Activated naive CD4-positive, alpha-beta T cell treated with anti-CD3 and anti-CD28 coated beads, Interleukin-2, amount 10 ng/mL, durations not matched to agents 7 days and 5 days (primary cell): ENCODE measurements around the gene MYO1F.

Source experiments
- CTCF ChIA-PET: fragments of 350-600 bp; sonication (Branson Sonifier 250); formaldehyde crosslinking; loops from one replicate; lab custom pipeline; 2021; ENCODE audit warnings: antibody characterized with exemption; lab: Charles Lee
- DNase-seq: peaks from one replicate; pipeline ENCODE4 v3.0.0-alpha.2; 2020
- H3K27ac Mint-ChIP-seq: one replicate; pipeline ENCODE4 v1.8.0; 2021; ENCODE audit warnings: mild to moderate bottlenecking, moderate library complexity, mixed read lengths
- H3K27me3 Mint-ChIP-seq: one replicate; pipeline ENCODE4 v1.8.0; 2021; ENCODE audit warnings: mild to moderate bottlenecking, mixed read lengths
- H3K36me3 Mint-ChIP-seq: one replicate; pipeline ENCODE4 v1.8.0; 2021; ENCODE audit warnings: mixed read lengths
- H3K4me1 Mint-ChIP-seq: one replicate; pipeline ENCODE4 v1.8.0; 2021; ENCODE audit warnings: mixed read lengths
- H3K4me3 Mint-ChIP-seq: one replicate; pipeline ENCODE4 v1.8.0; 2021; ENCODE audit warnings: mild to moderate bottlenecking, moderate library complexity, mixed read lengths
- H3K9me3 Mint-ChIP-seq: one replicate; pipeline ENCODE4 v1.8.0; 2021; ENCODE audit warnings: mixed read lengths

Gene MYO1F

DNA sequence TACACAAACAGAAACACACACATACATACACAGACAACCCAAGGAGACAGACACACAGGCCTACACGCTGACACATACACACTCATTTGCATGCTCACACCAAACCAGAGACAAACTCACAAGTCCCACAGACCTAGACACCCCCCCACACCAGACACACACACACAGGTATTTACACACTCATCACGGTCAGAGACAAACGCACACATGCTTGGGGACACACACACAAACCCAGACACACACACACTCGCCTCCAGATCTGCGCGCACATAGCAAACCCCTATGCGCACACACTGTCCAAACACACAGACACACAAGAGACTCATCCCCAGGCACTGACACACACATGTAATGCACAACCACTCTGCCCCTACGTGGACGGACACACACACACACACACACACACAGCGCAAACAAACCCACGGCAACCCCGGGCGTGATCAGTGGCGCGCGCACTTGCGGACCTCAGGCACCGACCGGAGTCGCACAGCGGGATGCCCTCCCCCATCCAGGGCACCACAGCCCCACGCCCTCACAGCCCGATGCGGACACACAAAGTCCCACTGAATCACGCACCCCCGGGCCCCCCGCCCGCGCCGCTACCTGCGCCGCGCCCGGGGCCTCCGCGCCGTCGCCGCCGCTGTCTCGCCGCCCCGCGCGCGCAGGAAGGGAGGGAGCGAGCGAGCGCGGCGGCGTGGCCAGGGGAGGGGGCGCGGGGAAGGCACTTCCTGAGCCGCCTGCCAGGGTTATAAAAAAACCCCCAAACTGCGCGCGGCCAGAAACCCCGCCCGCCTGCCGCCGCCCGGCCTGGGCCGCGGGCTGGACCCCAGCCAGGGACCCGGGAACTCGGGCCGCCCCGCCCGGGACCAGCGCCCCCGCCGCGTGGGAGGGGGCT is 33.0 kb upstream of the MYO1F start, which contains the start of gene ADAMTS10:
Gene ADAMTS10 (minus strand): TSS at position 675 of the 895 bp plus-strand sequence. CDS start 5,005 bp downstream, outside the sequence.
- CTCF ChIA-PET = no interaction called here
- H3K4me1 Mint-ChIP-seq = peaks cover 25% of the 10 kb centered on the region
- peak within 1 kb of the TSS; percentile 78 for H3K4me3 Mint-ChIP-seq
- H3K27me3 Mint-ChIP-seq = peaks cover 43% of the 10 kb centered on the region
- DNase-seq = peak; percentile 61
- peak within 1 kb of the TSS; percentile 66 for H3K27ac Mint-ChIP-seq
- peaks cover 9% of the 10 kb centered on the region for H3K36me3 Mint-ChIP-seq
- H3K9me3 Mint-ChIP-seq = no peaks in the 10 kb centered on the region

GRCh38 chr19:8609279-8610040 is 32.2 kb upstream of the MYO1F start:
- CTCF ChIA-PET = no interaction called here
- peak overlapping the region; percentile 78 for H3K4me3 Mint-ChIP-seq
- peaks cover 13% of the 10 kb centered on the region for H3K36me3 Mint-ChIP-seq
- H3K27me3 Mint-ChIP-seq = peaks cover 43% of the 10 kb centered on the region
- H3K4me1 Mint-ChIP-seq = peaks cover 23% of the 10 kb centered on the region
- peak; percentile 46 for DNase-seq
- H3K27ac Mint-ChIP-seq = no peak overlapping the region
- H3K9me3 Mint-ChIP-seq = peaks cover 4% of the 10 kb centered on the region

- H3K27ac Mint-ChIP-seq = no peak overlapping the region
- H3K9me3 Mint-ChIP-seq = peaks cover 4% of the 10 kb centered on the region
- peaks cover 39% of the 10 kb centered on the region for H3K27me3 Mint-ChIP-seq
- peaks cover 23% of the 10 kb centered on the region for H3K4me1 Mint-ChIP-seq
- no peak for DNase-seq
- CTCF ChIA-PET = no interaction called here
- H3K4me3 Mint-ChIP-seq = peak overlapping the region; percentile 67
- peaks cover 13% of the 10 kb centered on the region for H3K36me3 Mint-ChIP-seq
These were observed 31.7 kb upstream of the MYO1F start for GRCh38 chr19:8608941-8609278.

GRCh38 chr19:8607386-8607785 is 30.1 kb upstream of the MYO1F start:
- DNase-seq = no peak
- Mint-ChIP-seq H3K27me3 (peaks cover 25% of the 10 kb centered on the region), H3K4me1 (peaks cover 23% of the 10 kb centered on the region), H3K9me3 (peaks cover 9% of the 10 kb centered on the region), H3K27ac (no peak overlapping the region), H3K36me3 (peaks cover 19% of the 10 kb centered on the region), H3K4me3 (no peak overlapping the region)
- CTCF ChIA-PET = no interaction called here

- DNase-seq = no peak
- H3K36me3 Mint-ChIP-seq = peaks cover 19% of the 10 kb centered on the region
- no peak overlapping the region for H3K4me3 Mint-ChIP-seq
- H3K4me1 Mint-ChIP-seq = peaks cover 16% of the 10 kb centered on the region
- peaks cover 20% of the 10 kb centered on the region for H3K27me3 Mint-ChIP-seq
- H3K27ac Mint-ChIP-seq = no peak overlapping the region
- CTCF ChIA-PET = no interaction called here
- H3K9me3 Mint-ChIP-seq = peaks cover 9% of the 10 kb centered on the region
These were observed 28.3 kb upstream of the MYO1F start for GRCh38 chr19:8605514-8605913.

DNA sequence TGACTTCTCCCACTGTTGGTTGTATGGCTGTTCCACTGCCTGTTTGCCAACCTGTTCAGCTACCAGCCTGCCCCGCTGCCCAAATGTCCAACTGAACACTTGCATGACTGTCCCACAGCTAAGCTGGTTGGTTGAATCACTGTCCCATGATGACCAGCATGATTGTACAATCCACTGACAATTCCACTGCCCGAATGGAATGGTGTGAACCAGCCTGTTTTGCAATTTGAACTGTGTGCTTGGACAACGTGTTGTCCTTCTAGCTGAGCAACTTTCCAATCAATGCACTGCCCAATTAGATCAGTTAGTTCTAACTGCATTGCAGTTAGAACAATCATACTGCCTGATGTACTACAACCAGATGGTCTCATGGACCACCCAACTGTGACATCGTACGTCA is 24.6 kb upstream of the MYO1F start:
- H3K36me3 Mint-ChIP-seq = peaks cover 17% of the 10 kb centered on the region
- no peak overlapping the region for H3K4me3 Mint-ChIP-seq

DNA sequence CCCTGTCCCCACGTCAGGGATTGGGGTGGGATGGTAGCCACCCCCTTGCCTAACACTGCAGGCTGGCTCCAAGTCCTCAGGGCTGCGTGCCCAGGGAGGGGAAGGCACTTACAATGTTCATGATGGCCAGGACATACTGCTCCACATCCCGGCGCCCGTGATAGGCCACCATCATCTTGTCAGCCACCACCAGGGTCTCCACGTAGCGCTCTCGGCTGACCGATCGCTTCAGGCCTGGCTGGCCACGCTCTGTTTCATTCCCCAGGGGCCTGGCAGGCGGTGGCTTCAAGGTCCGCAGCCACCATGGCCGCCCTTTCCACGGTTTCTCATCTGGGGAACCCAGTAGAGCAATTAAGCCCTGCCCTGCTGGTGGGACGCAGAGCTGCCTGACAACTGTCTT is 23.6 kb upstream of the MYO1F start:
- peaks cover 24% of the 10 kb centered on the region for H3K9me3 Mint-ChIP-seq
- H3K27ac Mint-ChIP-seq = no peak overlapping the region
- H3K36me3 Mint-ChIP-seq = peaks cover 17% of the 10 kb centered on the region
- CTCF ChIA-PET = no interaction called here
- no peaks in the 10 kb centered on the region for H3K27me3 Mint-ChIP-seq
- no peak overlapping the region for H3K4me3 Mint-ChIP-seq
- H3K4me1 Mint-ChIP-seq = no peaks in the 10 kb centered on the region
- DNase-seq = no peak

More for the DNA sequence above, 24.6 kb upstream of the MYO1F start:
- H3K4me1 Mint-ChIP-seq = no peaks in the 10 kb centered on the region
- no peak for DNase-seq
- H3K27me3 Mint-ChIP-seq = no peaks in the 10 kb centered on the region
- no peak overlapping the region for H3K27ac Mint-ChIP-seq
- peaks cover 21% of the 10 kb centered on the region for H3K9me3 Mint-ChIP-seq
- CTCF ChIA-PET = interaction anchor here (0.7 kb wide), 1 partner anchor 153 kb away, joined by 3 read pairs; no protein-coding TSS in a partner anchor

- CTCF ChIA-PET = no interaction called here
- peaks cover 17% of the 10 kb centered on the region for H3K36me3 Mint-ChIP-seq
- H3K27me3 Mint-ChIP-seq = no peaks in the 10 kb centered on the region
- H3K4me3 Mint-ChIP-seq = no peak overlapping the region
- H3K4me1 Mint-ChIP-seq = no peaks in the 10 kb centered on the region
- peaks cover 24% of the 10 kb centered on the region for H3K9me3 Mint-ChIP-seq
- DNase-seq = no peak
- H3K27ac Mint-ChIP-seq = no peak overlapping the region
These were observed 22.8 kb upstream of the MYO1F start for GRCh38 chr19:8600064-8600463.

GRCh38 chr19:8596168-8596567 is 18.9 kb upstream of the MYO1F start:
- CTCF ChIA-PET = interaction anchor here (1.0 to 1.9 kb wide), 2 partner anchors 10 to 15 kb away, joined by 3 to 7 read pairs; no protein-coding TSS in a partner anchor
- H3K27ac Mint-ChIP-seq = no peak overlapping the region
- DNase-seq = no peak
- H3K9me3 Mint-ChIP-seq = peaks cover 39% of the 10 kb centered on the region
- peaks cover 15% of the 10 kb centered on the region for H3K4me1 Mint-ChIP-seq
- no peak overlapping the region for H3K4me3 Mint-ChIP-seq
- H3K27me3 Mint-ChIP-seq = peaks cover 20% of the 10 kb centered on the region
- peaks cover 23% of the 10 kb centered on the region for H3K36me3 Mint-ChIP-seq

- Mint-ChIP-seq H3K4me3 (no peak overlapping the region), H3K9me3 (peaks cover 39% of the 10 kb centered on the region), H3K27me3 (peaks cover 25% of the 10 kb centered on the region), H3K4me1 (peaks cover 15% of the 10 kb centered on the region), H3K27ac (no peak overlapping the region), H3K36me3 (peaks cover 23% of the 10 kb centered on the region)
- CTCF ChIA-PET = interaction anchor here (1.0 to 1.9 kb wide), 2 partner anchors 10 to 15 kb away, joined by 4 to 7 read pairs; no protein-coding TSS in a partner anchor
- no peak for DNase-seq
These were observed 18.4 kb upstream of the MYO1F start for GRCh38 chr19:8595651-8596050.

- H3K27ac Mint-ChIP-seq = no peak overlapping the region
- DNase-seq = no peak
- CTCF ChIA-PET = interaction anchor here (0.9 to 3.2 kb wide), 4 partner anchors 11 to 60 kb away, joined by 3 to 12 read pairs (median 4); partner anchors contain the start of gene MYO1F
- H3K9me3 Mint-ChIP-seq = peaks cover 38% of the 10 kb centered on the region
- no peak overlapping the region for H3K4me3 Mint-ChIP-seq
- peaks cover 23% of the 10 kb centered on the region for H3K36me3 Mint-ChIP-seq
- peaks cover 15% of the 10 kb centered on the region for H3K4me1 Mint-ChIP-seq
- H3K27me3 Mint-ChIP-seq = peaks cover 34% of the 10 kb centered on the region
These were observed 16.7 kb upstream of the MYO1F start for GRCh38 chr19:8593931-8594330.

- peak overlapping the region; percentile 59 for H3K4me3 Mint-ChIP-seq
- peak; percentile 83 for DNase-seq
- H3K4me1 Mint-ChIP-seq = peaks cover 15% of the 10 kb centered on the region
- H3K9me3 Mint-ChIP-seq = peaks cover 31% of the 10 kb centered on the region
- no peak overlapping the region for H3K27ac Mint-ChIP-seq
- H3K27me3 Mint-ChIP-seq = peaks cover 40% of the 10 kb centered on the region
- peaks cover 22% of the 10 kb centered on the region for H3K36me3 Mint-ChIP-seq
- CTCF ChIA-PET = interaction anchor here (1.3 to 3.2 kb wide), 3 partner anchors 11 to 62 kb away, joined by 4 to 12 read pairs (median 4); partner anchors contain the start of gene MYO1F
These were observed 15.2 kb upstream of the MYO1F start for GRCh38 chr19:8592231-8593009.

GRCh38 chr19:8589177-8589714 is 12.0 kb upstream of the MYO1F start:
- CTCF ChIA-PET = interaction anchor here (1.2 kb wide), 1 partner anchor 10 kb away, joined by 5 read pairs; no protein-coding TSS in a partner anchor
- DNase-seq = no peak
- H3K4me3 Mint-ChIP-seq = no peak overlapping the region
- H3K27ac Mint-ChIP-seq = no peak overlapping the region
- peaks cover 16% of the 10 kb centered on the region for H3K9me3 Mint-ChIP-seq
- peaks cover 15% of the 10 kb centered on the region for H3K4me1 Mint-ChIP-seq
- H3K36me3 Mint-ChIP-seq = peaks cover 10% of the 10 kb centered on the region
- H3K27me3 Mint-ChIP-seq = peaks cover 40% of the 10 kb centered on the region
